GM19438 (cell line): ENCODE measurements around the gene CHN1.

Source experiments
- ATAC-seq: cut with Tn5 transposase; IDR thresholded peaks from one replicate; pipeline ENCODE4 v1.9.1; 2021; ENCODE audit warnings: low read depth; ENCODE audit not compliant: unreplicated experiment

The CHN1 gene

DNA sequence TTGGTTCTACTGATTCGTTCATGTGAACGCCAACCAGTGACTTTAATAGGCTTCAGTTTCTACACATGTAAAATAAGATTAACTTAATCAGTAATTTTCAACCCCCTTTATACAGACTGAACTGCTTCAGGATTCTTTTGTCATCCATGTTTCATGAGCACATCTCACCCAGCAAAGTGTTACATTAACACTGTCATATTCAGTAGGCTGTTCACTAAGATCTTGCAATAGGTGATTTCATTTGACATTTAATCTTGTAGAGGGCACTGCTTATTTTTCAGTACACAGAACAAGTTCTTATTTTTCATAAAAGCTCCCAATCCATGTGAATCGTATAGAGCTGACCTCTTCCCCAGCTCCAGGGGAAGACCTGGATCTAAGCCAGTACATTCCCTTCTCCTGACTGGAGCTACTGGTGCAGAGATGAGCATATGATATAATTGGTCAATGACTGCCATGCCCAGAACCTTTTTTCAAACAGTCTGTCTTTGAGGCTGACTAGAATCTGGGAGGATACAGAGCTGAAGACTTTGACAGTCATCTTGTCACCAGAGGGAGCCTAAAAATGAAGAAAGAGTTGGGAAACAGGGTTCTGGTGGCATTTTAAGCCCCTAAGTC, 168.7 kb downstream of the CHN1 start:
- ATAC-seq: no peak

DNA sequence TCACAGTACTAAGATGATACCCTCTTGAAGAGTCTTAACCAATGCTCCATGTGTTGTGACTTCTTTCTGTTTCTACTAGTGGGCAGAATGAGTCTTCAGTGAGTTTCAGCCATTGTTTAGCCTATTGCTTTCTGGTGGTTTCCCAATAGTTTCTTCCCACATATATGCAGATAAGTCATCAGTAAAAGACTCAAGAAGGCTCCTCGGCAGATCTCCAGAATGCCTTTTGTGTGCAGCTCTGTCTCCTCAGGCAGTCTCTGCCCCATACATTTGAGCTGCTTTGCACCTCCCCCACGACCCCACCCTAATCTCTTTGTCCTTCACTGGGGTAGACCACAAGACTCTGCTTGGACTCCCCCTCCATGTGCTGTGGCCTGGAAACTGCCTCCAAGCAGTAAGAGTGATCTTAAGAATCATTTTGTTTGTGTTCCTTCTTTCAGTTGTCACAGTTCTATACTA, 169.4 kb downstream of the CHN1 start:
- ATAC-seq: no peak

DNA sequence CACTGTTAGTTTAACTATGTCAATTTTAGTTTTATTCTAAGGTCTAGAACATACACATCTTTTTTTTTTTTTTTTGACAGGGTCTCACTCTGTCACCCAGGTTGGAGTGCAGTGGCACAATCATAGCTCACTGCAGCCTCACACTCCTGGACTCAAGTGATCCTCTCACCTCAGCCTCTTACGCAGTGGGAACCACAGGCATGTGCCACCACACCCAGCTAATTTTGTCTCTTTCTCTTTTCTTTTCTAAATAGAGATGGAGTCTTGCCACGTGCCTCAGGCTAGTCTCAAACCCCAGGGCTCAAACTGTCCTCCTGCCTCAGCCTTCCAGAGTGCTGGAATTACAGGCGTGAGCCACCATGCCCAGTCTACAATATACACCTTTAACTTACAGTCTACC, 171.4 kb downstream of the CHN1 start:
- ATAC-seq: no peak

DNA sequence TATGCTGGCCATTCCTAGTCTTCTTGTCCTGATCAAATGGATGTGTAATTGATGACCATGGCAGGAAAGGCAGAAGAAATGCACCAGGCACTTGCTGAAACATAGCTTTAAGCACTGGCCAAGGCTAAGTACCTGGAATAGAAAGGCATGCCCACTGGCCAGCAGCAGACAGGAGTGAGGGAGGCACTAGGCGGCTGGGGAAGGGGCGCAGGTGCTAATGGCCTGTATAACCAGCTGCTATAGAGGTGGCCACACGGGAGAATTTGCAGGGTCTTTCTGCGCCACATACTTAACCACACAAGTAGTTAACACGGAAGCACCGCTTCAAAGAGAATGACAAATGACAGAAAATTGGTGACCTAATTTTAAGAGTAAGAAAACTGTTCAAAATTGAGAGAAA, 174.6 kb downstream of the CHN1 start:
- no peak for ATAC-seq

DNA sequence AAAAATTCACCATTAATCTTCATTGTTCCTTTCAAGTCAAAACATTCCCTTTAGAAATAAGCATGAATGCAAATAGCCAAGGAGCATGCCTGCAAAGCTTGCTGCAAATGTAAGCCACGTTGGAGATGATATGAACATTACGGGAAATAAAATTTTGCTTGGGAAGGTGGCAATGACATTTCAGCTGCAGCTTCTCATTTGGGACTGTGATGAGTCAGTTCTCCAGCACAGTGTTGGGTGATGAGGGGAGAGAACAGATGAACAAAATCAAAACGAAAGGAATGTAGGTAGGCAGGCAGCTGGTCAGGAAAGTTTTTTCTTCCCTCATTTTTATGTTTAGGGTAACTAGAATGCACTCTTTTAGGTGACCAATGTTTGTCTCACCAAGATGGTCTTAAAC, 175.6 kb downstream of the CHN1 start:
- ATAC-seq: no peak

DNA sequence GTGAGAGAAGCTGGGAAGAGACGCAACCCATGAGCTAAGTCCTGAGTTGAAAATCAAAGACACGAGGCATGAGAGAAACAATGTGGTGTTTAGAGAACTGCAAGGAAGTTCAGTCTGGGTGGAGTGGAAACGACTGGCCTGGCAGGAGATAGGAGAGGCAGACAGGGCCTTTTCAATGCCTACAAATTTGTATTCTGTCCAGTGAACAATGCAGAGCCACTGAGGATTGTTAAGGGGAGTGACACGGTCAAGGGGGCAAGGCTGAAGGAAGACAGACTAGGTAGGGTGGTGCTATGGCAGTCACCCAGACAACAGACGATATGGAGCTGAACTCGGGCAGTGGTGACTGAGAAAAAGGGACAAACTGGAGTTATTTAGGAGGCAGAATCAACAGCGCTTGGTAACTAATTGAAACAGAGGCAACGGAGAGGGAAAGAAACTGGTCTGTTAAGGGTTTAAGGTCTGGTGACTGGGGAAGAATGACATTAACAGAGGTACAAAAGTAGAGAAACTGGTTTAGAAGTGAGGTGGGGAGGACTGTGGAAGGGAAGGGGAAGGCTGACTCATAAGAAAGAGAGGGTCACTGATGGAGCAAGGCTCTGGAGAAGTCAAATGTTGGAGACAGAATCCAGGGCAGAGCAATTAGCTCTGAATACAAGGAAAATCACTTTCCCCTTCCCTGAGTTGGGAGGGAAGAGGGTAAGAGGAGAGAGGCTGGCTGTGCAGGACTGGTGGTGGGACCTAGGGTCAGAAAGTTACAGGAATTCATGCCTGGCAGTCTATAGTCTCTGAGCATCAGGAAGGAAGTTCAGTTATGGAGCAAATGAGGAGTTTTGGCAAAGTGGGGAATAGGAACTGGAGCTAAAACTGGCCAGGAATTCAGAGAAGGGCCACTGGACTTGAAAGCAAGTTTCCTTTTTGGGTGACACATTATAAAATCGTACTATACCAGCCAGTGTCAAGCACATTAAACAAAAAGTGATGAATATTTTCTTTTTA, 177.5 kb downstream of the CHN1 start:
- ATAC-seq: no peak

DNA sequence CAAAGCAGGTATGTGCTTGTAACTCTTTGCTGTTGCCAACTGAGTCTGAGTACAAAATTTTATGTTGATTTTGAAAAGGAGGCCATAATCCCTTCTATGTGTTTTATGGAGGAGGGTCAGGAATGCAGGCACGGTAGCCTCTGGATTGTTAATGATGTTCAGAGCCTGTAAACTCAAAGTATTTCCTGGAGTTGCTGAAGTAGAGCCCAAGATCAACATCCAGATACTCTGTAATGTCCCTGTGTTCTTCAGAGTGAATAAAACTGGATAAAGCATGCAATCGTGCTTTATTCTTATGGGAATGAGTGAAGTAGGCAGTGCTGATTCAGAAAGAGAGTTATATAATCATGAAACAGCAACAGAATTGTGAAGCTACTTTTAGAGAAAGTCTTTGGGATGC, 179.1 kb downstream of the CHN1 start:
- no peak for ATAC-seq

DNA sequence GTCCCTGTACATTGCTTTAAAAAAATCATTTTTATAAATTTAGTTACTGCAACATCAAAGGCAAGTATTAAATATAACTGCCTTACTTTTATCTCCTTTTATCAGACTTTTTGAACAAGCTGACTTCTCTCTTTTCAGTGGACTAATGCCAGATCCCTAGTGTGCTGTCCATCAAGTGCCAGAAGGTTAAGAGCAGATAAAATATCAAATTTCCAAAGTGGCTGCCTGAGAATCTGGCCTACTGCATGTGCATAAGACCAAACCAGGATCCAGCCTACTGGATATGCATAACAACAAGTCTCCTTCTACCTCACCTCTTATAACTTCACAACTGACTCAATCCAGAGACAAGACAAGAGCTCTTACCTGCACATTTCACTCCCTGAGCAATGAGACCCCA, 181.1 kb downstream of the CHN1 start:
- no peak for ATAC-seq

DNA sequence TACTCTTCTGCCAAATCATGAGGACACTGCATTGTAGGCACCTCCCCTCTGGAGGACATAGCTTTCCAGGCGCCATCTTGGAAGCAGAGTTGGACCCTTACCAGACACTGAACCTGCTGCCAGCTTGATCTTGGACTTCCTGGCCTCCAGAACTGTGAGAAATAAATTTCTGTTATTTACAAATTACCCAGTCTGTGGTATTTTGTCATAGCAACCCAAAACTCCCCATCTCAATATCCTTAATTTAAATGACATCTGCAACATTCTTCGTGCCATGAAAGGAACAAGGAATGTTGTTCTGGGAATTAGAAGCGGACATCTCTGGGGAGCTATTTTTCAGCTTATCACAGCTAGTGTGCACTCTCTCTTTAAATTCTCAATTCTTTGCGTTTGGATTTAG, 183.6 kb downstream of the CHN1 start:
- ATAC-seq: no peak

DNA sequence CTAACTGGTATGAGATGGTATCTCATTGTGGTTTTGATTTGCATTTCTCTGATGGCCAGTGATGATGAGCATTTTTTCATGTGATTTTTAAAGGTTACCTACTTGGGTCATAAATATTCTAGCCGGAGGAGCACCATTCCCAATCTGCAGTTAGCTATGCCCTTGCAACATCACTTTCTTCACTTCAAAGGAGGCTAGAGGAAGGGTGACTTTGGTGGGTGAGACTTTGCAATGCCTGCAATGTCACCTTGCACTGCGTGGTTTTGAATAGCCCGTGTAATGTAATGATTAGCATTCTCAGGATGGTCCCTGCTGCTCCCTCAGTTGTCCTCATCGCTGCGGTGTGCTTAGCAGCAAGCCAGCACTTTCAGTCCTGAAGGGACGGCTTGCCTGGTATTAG, 184.8 kb downstream of the CHN1 start:
- ATAC-seq: no peak

DNA sequence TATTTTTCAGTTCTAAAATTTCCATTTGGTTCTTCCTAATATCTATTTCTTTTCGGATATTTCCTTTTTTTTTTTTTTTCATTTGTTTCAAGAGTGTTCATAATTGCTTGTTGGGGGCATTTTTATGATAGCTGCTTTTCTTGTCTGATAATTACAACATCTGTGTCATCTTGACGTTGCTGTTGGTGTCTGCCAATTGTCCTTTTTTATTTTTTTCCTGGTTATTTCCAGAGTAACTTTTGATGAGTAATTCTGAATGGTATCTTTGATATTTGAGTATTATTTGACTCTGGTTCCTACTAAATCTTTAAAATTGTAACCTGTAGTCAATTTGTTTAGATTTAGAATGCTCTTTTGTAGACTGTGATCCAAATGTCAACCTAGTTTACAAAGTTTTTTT, 189.7 kb downstream of the CHN1 start:
- ATAC-seq: no peak

DNA sequence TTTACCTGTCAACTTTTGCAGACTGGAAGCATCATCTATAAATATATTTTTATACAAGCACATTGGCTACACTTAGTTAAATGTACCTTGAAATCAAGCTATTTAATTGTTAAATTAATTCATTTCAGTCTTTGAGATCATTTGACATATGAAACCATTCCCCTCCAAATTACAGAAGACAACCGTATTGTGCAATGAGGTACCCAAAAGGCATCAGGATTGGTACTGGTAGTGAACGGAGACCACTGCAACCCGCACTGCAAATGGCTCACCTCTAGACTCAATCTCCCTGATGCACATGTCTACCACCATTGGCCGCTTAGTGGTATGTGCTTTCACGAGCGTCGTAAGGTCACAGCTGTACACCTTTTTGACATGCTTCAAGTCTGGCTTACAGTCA, 193.1 kb downstream of the CHN1 start:
- ATAC-seq: no peak

DNA sequence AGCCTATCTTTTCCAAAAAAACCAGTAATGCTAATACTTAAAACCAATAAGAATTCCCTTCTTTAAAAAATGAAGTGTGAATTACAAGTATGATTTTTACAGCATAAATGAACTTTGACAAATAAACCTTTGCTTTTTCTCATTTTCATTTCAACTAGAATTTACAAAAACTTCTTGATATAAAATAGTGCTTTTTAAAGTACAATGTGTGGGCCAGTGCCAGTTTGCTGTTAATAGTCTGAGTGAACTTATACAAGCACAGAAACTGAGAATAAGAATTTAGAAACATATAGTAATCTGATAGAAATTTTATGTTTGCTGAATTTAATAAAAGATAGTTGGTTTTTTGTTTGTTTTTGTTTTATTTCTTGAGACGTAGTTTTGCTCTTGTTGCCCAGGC, 197.2 kb downstream of the CHN1 start:
- no peak for ATAC-seq

DNA sequence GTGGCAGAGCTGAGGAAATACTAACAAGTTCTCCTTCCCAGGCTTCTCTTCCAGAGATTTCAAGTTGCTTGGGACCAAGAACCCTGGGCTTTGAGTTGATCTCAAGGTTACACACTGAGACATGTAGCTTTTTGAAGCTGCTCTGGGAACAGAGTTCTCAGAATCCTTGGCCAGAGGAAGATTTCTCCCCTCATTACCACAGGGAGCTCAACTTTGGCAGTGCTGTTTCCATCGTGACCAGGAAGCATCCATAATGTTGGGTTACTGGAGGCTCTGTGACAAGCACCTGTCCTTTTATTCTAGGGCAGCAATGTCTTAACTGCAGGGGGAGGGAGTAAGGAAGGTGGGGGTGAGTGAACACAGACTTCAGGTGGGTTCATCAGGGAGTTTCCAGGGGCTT, 199.4 kb downstream of the CHN1 start:
- ATAC-seq: no peak

DNA sequence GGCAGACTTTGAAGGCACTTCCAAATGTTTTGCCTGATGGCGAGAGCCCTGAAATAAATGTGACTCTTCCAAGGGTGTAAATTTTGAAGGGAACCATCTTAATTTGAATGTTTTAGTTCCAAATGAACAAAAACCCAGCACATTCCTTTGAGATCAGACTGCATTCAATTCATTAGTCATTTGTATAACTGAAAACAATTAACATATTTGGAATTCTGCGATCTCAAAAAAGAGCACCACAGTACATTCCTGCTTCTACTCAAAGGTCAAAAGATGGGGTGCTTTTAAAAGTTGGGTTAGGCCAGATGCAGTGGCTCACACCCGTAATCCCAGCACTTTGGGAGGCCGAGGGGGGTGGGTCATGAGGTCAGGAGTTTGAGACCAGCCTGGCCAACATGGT, 202.7 kb downstream of the CHN1 start:
- no peak for ATAC-seq

DNA sequence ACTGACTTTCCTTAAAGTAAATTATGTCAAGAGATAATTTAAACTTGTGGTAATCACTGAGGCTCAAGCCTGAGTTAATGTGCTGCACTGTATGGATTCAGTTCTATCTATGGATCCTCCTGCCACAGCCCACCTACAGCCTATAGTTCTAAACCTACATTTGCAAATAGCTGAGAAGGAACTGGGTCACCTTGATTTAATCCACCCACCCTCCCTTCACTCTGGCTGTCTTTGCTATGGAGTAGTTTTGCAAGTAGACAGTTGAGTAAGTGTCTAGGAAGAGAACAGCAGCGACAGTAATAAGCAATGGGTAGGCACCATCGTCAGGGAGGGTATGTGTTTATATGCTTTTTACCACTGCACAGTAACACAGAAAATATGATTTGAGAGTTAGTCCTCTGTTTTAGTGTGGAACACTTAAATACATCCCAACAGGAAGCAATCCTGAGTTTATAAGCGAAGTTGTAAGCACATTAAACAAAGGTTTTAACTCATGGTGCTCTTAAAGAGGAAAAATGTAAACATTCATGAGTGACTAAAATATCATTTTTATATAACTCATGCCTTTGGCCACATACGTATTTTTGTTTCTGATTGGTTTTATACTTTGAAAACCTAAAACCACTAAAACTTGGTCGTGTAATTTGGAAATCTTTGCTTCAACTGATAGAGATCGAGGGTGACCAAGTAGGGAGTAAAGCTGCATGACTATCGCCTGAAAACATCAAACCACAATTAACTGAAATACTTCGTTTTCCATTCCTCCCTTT, 204.6 kb downstream of the CHN1 start:
- no peak for ATAC-seq

DNA sequence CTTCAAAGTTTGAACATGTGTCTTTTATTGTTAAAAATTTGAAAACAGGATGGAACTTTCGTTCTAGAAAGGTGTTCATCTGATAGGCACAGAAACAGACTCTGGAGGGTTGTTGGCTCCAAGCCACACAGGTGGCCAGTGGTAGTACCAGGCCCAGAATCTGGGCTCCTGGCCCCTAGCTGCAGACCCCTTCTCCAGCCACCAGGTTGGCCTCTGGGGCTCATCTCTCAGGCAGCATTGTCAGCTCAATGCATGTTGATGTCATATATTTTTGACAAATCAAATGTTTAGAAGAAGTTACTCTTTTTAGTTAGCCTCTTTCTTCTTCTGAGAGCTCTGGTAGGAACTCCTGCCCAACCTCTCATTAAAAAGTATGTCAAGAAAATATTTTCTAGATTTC, 206.4 kb downstream of the CHN1 start:
- no peak for ATAC-seq

DNA sequence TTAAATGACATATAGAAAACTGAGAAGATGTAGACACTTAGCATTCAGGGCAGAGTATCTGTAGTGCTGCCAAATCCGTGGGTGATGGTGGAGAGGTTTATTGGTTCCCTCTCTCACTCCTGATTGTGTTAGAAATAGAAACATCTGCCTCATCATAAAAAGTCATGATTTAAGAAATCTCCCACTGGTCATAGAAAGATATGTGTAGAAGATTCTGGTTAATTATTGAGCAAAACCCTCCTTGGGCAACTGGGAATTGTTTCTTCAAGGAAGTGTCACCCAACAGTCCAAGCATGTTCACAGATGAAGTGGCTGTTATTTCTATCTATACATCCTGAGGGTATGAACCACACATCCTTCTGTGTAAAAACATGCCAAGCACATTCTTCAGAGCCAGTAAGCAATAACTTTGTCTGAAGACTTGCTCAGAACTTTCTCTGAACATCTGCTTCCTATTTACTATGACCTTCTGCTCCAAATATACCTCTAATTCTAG, 207.4 kb downstream of the CHN1 start:
- no peak for ATAC-seq

DNA sequence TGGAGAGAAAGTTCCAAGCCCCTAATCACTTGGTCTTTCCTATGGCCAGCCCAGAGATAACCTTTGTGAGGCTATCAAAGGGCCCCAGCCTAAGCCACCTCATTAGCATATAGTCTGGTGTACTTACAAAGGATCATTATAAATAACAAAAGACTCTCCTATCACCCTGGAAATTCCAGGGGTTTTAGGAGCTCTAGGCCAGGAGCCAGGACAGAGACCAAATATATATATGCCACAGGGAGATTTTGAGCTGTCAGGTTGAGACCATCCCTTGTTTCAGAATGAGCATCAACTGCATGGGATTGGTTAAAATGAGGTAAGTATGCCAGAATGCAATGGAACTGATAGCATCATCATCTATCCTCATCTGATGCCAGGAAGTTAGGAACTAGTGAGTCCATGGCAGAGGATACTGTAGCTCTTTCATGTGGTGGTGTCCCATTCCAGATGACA, 208.8 kb downstream of the CHN1 start:
- ATAC-seq: no peak

DNA sequence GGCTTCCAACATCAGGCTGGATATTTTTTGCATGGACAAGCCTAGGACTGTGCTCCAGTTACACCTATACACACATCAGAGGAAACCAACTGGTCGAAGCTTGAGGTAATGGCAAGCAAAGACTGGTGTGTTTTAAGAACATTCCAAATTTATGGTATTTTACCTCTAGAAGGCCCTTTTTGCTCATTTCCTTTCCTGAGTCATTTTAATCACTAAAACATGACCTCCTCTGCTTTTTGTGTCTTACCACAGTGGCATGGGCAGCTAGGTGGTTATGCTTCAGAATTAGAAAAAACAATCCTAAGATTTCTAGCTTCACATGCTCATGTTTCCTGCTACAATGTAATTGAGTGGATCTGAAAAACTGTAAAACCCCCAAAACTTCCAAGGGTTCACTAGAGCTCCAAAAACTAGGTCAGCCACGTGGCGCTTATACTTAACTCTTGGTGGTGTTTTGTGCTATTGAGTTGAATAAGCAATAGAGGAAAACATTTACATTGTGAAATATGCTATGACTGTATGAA, 210.3 kb downstream of the CHN1 start:
- ATAC-seq: no peak
